Endothelial cell (in vitro differentiated cells): ENCODE results near the gene ASAP2. TPM values are rescaled to one million over a fixed set of nuclear protein-coding genes. Genes with fewer than 3 reads are reported as not detected.
A peak's percentile ranks its signal among the peaks of the same experiment; 100 is the strongest.

ENCODE experiments used
- DNase-seq: peaks from one replicate; pipeline ENCODE4 v3.0.0; 2021; ENCODE audit warnings: low spot score
- H3K27ac Mint-ChIP-seq: one replicate; pipeline ENCODE4 v1.8.0; 2021; ENCODE audit warnings: mixed read lengths, inconsistent platforms; ENCODE audit not compliant: unreplicated experiment
- H3K27me3 Mint-ChIP-seq: one replicate; pipeline ENCODE4 v1.8.0; 2021; ENCODE audit warnings: mild to moderate bottlenecking, moderate library complexity, mixed read lengths, inconsistent platforms; ENCODE audit not compliant: unreplicated experiment
- H3K36me3 Mint-ChIP-seq: one replicate; pipeline ENCODE4 v1.8.0; 2021; ENCODE audit warnings: mild to moderate bottlenecking, low read depth, mixed read lengths, inconsistent platforms; ENCODE audit not compliant: unreplicated experiment
- H3K4me1 Mint-ChIP-seq: one replicate; pipeline ENCODE4 v1.8.0; 2021; ENCODE audit warnings: mild to moderate bottlenecking, mixed read lengths, inconsistent platforms; ENCODE audit not compliant: unreplicated experiment
- H3K4me3 Mint-ChIP-seq: one replicate; pipeline ENCODE4 v1.8.0; 2021; ENCODE audit warnings: mild to moderate bottlenecking, mixed read lengths, inconsistent platforms; ENCODE audit not compliant: unreplicated experiment
- H3K9me3 Mint-ChIP-seq: one replicate; pipeline ENCODE4 v1.8.0; 2021; ENCODE audit warnings: mixed read lengths, inconsistent platforms; ENCODE audit not compliant: unreplicated experiment
- total RNA-seq: library from RNA; stranded (reverse); fragmentation: NEBNext Ultra II Directional; extraction: Animal tissue kit (Norgen Biotek cat#: 25700); gene quantifications from one replicate; pipeline ENCODE4 v1.2.1, GENCODE V29; 2021; ENCODE audit not compliant: unreplicated experiment
- TF ChIP-seq, protein P1 (sequence below): fragments of 200-600 bp; sonication (generic); IDR thresholded peaks from one replicate; pipeline ENCODE4 v1.5.0; 2021; ENCODE audit warnings: antibody characterized with exemption; ENCODE audit not compliant: unreplicated experiment

The ASAP2 gene
- total RNA-seq, 1 donor from 2014 or later: 31.8 TPM

DNA sequence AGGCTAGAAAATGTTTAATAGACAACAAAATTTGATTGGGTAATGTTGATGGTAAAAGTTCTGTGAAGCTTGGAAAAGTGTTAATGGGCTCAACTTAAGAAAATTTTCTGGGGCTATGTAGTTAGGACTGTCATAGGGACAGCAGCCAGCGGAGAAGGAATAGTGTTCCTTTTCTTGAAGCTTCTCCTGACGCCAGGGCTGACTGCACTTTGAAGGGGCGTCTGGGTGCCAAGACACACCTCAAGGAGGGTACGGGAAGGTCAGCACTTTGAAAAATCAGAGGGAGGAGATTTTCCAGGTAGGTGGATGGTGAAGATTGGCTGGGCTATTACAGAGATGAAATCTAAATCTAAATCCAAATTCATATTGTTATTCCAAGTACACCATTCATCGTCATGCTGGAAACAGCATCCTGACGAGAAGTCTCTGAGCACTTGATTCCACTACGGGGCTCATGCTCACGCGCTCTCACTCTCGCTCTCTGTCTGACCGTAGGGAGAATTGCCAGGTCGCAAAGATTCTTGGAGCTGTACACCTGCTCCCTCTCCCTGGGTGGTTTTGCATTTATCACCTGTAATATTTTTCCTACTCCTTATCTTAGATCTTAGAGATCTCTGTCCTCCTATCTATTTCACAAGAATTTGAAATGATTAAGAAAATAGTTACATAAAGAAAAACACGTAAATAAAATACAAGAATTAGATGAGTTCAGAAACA, 125.7 kb downstream of the ASAP2 start:
- TF ChIP-seq, protein P1, sequence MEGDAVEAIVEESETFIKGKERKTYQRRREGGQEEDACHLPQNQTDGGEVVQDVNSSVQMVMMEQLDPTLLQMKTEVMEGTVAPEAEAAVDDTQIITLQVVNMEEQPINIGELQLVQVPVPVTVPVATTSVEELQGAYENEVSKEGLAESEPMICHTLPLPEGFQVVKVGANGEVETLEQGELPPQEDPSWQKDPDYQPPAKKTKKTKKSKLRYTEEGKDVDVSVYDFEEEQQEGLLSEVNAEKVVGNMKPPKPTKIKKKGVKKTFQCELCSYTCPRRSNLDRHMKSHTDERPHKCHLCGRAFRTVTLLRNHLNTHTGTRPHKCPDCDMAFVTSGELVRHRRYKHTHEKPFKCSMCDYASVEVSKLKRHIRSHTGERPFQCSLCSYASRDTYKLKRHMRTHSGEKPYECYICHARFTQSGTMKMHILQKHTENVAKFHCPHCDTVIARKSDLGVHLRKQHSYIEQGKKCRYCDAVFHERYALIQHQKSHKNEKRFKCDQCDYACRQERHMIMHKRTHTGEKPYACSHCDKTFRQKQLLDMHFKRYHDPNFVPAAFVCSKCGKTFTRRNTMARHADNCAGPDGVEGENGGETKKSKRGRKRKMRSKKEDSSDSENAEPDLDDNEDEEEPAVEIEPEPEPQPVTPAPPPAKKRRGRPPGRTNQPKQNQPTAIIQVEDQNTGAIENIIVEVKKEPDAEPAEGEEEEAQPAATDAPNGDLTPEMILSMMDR: no peak
- Mint-ChIP-seq H3K27me3 (peaks cover 1% of the 10 kb centered on the region), H3K4me3 (no peak overlapping the region), H3K9me3 (no peaks in the 10 kb centered on the region), H3K27ac (no peak overlapping the region), H3K36me3 (peaks cover 15% of the 10 kb centered on the region), H3K4me1 (peaks cover 13% of the 10 kb centered on the region)
- DNase-seq: no peak

DNA sequence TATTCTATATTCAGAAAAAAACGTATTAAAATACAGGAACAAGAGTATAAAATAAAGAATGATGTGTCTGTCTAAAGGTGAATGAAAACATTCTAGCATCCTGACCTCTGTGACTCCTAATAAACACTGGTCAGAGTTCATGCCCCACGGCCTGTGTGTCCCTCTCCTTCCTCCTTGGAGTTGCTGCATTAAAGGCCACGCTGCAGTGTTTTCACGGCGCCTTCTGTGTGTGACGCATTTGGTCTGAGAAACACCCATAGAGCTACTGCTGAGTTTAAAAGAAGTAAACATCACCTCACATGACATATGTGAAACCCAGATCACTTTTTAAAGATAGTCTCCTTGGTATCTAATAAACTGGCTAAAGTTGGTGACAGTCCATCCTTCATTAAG, 126.2 kb downstream of the ASAP2 start:
- DNase-seq: no peak
- Mint-ChIP-seq H3K9me3 (no peaks in the 10 kb centered on the region), H3K4me3 (no peak overlapping the region), H3K4me1 (peaks cover 8% of the 10 kb centered on the region), H3K36me3 (peaks cover 19% of the 10 kb centered on the region), H3K27me3 (peaks cover 1% of the 10 kb centered on the region), H3K27ac (no peak overlapping the region)
- TF ChIP-seq, protein P1: no peak

DNA sequence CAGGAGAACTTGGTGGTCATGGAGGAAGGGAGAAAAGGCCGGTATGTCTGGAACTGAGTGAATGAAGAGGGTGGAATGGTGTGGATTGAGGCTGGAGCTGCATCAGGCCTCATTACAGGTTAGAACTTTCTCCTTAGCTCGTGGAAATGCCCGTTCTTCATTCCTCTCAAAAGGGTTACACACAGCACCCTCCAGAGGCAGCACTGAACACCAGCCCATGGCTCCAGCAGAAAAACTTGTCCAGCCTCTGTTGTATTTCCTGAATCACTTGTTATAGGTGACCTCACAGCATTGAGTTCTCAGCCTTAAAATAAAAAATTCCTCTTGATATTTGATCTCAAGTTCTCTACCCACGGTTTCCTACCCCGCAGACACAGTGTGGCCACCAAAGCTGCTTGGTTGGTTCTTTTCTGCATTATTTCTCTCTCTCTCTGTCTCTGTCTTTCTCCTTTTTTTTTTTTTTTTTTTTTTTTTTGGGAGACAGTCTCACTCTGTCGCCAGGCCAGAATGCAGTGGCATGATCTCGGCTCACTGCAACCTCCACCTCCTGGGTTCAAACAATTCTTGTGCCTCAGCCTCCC, 127.1 kb downstream of the ASAP2 start:
- H3K27ac Mint-ChIP-seq: peak overlapping the region; percentile 38
- TF ChIP-seq, protein P1: peak; percentile 17
- H3K4me1 Mint-ChIP-seq: peaks cover 6% of the 10 kb centered on the region
- peak; percentile 60 for DNase-seq
- H3K9me3 Mint-ChIP-seq: no peaks in the 10 kb centered on the region
- H3K4me3 Mint-ChIP-seq: no peak overlapping the region
- peaks cover 27% of the 10 kb centered on the region for H3K36me3 Mint-ChIP-seq
- H3K27me3 Mint-ChIP-seq: peaks cover 1% of the 10 kb centered on the region

DNA sequence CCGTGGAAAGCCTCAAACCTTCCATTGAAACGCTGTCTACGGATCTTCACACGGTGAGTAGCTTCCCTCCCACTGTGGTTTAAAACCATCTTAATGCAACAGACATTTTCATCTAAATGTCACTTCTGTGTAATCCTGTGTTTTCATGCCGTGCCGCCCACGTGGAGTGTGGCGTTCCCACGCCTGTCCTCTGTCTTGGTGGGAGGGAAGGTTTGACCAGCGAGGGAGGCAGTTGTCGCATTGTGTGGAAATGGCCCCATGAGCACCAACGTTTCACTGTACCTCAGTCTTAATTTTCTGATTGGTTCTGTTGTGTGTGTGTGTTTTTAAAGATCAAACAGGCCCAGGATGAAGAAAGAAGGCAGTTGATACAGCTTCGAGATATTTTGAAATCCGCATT, 128.1 kb downstream of the ASAP2 start:
- Mint-ChIP-seq H3K27me3 (peaks cover 1% of the 10 kb centered on the region), H3K4me1 (peaks cover 8% of the 10 kb centered on the region), H3K36me3 (peaks cover 27% of the 10 kb centered on the region), H3K4me3 (no peak overlapping the region), H3K27ac (no peak overlapping the region), H3K9me3 (no peaks in the 10 kb centered on the region)
- no peak for DNase-seq
- TF ChIP-seq, protein P1: no peak

DNA sequence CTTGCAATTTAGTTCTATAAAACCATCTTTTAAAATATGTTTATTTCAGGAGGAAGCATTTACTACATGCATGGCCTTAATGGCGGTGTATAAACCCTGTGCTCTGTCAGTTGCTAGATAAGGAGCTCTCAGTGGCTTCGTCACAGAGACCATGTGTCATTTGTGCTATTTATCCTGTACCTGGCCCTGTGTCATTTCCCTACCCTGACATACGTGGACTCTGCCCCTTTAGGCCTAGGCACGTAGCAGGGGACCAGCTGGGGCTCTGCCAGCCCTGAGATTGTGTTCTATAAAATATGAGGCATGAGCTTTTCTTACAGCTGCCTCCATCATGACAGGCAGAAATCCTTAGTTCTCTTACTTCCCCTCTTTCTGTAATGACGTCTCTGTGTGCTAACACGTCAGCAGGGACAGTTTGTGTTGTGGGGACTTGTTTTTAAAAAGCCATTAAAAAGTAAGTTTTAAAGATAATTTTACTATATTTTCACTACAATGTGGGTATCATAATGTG, 128.8 kb downstream of the ASAP2 start:
- Mint-ChIP-seq H3K4me3 (no peak overlapping the region), H3K4me1 (peaks cover 4% of the 10 kb centered on the region), H3K27me3 (peaks cover 1% of the 10 kb centered on the region), H3K36me3 (peaks cover 22% of the 10 kb centered on the region), H3K9me3 (no peaks in the 10 kb centered on the region), H3K27ac (no peak overlapping the region)
- TF ChIP-seq, protein P1: no peak
- no peak for DNase-seq
